ENCODE results near the gene GNG2.

DNA sequence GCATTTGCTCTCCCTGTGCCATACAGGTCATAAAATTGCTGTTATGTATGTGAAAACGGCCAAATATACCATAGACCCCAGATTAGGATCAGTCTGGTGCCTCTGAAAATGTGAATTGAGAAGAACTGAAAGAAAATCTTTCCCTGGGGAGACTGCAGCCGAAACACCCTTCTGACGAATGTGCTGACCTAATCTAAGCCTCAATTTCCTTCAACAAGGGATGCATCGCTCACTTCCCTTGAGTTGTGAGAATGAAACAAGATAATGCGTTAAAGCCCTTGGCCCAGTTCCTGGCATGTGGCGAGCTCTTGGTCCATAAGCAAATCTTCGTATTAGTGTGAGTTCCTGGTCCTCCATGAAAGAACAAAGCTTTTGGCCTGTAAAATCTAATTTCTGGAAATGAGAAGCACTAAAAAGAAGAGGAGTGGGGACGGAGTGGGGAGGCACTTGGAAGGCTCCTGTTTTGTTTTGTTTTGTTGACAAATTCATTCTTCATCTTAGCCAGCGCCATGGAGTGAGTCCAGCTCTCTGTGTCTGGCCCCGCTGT is 79.4 kb downstream of the GNG2 start:
- TF ChIP-seq, protein P1, sequence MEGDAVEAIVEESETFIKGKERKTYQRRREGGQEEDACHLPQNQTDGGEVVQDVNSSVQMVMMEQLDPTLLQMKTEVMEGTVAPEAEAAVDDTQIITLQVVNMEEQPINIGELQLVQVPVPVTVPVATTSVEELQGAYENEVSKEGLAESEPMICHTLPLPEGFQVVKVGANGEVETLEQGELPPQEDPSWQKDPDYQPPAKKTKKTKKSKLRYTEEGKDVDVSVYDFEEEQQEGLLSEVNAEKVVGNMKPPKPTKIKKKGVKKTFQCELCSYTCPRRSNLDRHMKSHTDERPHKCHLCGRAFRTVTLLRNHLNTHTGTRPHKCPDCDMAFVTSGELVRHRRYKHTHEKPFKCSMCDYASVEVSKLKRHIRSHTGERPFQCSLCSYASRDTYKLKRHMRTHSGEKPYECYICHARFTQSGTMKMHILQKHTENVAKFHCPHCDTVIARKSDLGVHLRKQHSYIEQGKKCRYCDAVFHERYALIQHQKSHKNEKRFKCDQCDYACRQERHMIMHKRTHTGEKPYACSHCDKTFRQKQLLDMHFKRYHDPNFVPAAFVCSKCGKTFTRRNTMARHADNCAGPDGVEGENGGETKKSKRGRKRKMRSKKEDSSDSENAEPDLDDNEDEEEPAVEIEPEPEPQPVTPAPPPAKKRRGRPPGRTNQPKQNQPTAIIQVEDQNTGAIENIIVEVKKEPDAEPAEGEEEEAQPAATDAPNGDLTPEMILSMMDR (IDR thresholded peaks at IDR 0.05), result no peak
- no peak for TF ChIP-seq POLR2AphosphoS5 (IDR thresholded peaks at IDR 0.05)
- TF ChIP-seq POLR2A (IDR thresholded peaks at IDR 0.05), result no peak

Measured in suprapubic skin (tissue), 4 donors.